PC-3 (cell line): ENCODE results near the gene RCSD1. TPM values are rescaled to one million over a fixed set of nuclear protein-coding genes. Genes with fewer than 3 reads are reported as not detected.

Experiments
- ATAC-seq: fragments of 200-7000 bp; cut with Tn5 transposase; 2 replicates; pipeline ENCODE4 v1.9.1; 2020; ENCODE audit warnings: mild to moderate bottlenecking, moderate library complexity
- Bru-seq: library from RNA; stranded (reverse); fragments of 400-500 nt; gene quantifications from one replicate; lab custom pipeline; 2021; lab: Mats Ljungman, UMichigan
- BruChase-seq, 2 experiments: library from RNA; stranded (reverse); fragments of 400-500 nt; gene quantifications; one replicate each; lab custom pipeline; 2021; lab: Mats Ljungman, UMichigan
- BruUV-seq: library from RNA; stranded (reverse); fragments of 400-500 nt; replicated peaks from 2 replicates; lab custom pipeline; 2021; lab: Mats Ljungman, UMichigan
- CTCF ChIA-PET: fragments of 300-600 bp; sonication (Branson Sonifier 250); formaldehyde crosslinking; loops from one replicate; lab custom pipeline; 2022; ENCODE audit warnings: antibody characterized with exemption; lab: Charles Lee
- POLR2A ChIA-PET: fragments of 300-600 bp; sonication (Branson Sonifier 250); formaldehyde crosslinking; loops from one replicate; lab custom pipeline; 2022; ENCODE audit warnings: antibody characterized with exemption; ENCODE audit not compliant: unreplicated experiment; lab: Charles Lee
- DNase-seq: peaks from one replicate; pipeline ENCODE4 v3.0.0-alpha.2; 2015
- H2AFZ ChIP-seq: fragments of 300-600 bp; sonication (generic); 2 replicates; pipeline ENCODE4 v1.6.0; 2016; ENCODE audit warnings: antibody characterized with exemption, low read length
- H3F3A ChIP-seq: fragments of 300-600 bp; sonication (generic); one replicate; pipeline ENCODE4 v1.6.0; 2017; ENCODE audit warnings: antibody characterized with exemption, low read length, control low read depth, mild to moderate bottlenecking; ENCODE audit not compliant: unreplicated experiment
- H3K27ac ChIP-seq: fragments of 300-600 bp; sonication (generic); 2 replicates; pipeline ENCODE4 v1.5.1; 2016; ENCODE audit warnings: mild to moderate bottlenecking, low read length
- H3K27me3 ChIP-seq: fragments of 300-600 bp; sonication (generic); 2 replicates; pipeline ENCODE4 v1.6.1; 2016; ENCODE audit warnings: low read length, mixed read lengths
- H3K36me3 ChIP-seq: fragments of 300-600 bp; sonication (generic); 2 replicates; pipeline ENCODE4 v1.6.1; 2016; ENCODE audit warnings: low read depth, mixed run types, low read length, mixed read lengths
- H3K4me1 ChIP-seq: fragments of 300-600 bp; sonication (generic); 2 replicates; pipeline ENCODE4 v1.5.1; 2016; ENCODE audit warnings: low read length; ENCODE audit not compliant: insufficient read depth
- H3K4me2 ChIP-seq: fragments of 300-600 bp; sonication (generic); 2 replicates; pipeline ENCODE4 v1.6.0; 2016; ENCODE audit warnings: low read length
- H3K4me3 ChIP-seq: fragments of 300-600 bp; sonication (generic); 2 replicates; pipeline ENCODE4 v1.5.1; 2016; ENCODE audit warnings: mild to moderate bottlenecking, low read length, mixed read lengths
- H3K79me2 ChIP-seq: fragments of 300-600 bp; sonication (generic); 2 replicates; pipeline ENCODE4 v1.6.1; 2017; ENCODE audit warnings: low read length, mixed read lengths
- H3K9ac ChIP-seq: fragments of 300-600 bp; sonication (generic); 2 replicates; pipeline ENCODE4 v1.6.0; 2016; ENCODE audit warnings: mild to moderate bottlenecking, low read length
- H3K9me2 ChIP-seq: fragments of 300-600 bp; sonication (generic); replicated peaks from 2 replicates; pipeline ENCODE4 v1.6.1; 2016; ENCODE audit warnings: mixed run types, low read length, mixed read lengths
- H3K9me3 ChIP-seq: fragments of 300-600 bp; sonication (generic); 2 replicates; pipeline ENCODE4 v1.6.1; 2016; ENCODE audit warnings: low read length, mixed read lengths
- H4K20me1 ChIP-seq: fragments of 300-600 bp; sonication (generic); 2 replicates; pipeline ENCODE4 v1.6.1; 2016; ENCODE audit warnings: low read length, mixed read lengths
- CTCF ChIP-seq: fragments of 300-600 bp; sonication (generic); conservative IDR thresholded peaks from 2 replicates; pipeline ENCODE4 v1.5.1; 2017; ENCODE audit warnings: antibody characterized with exemption, low read depth, mild to moderate bottlenecking, low read length
- EZH2 ChIP-seq: fragments of 300-600 bp; sonication (generic); IDR thresholded peaks from one replicate; pipeline ENCODE4 v1.6.1; 2017; ENCODE audit warnings: antibody characterized with exemption, mild to moderate bottlenecking, low read length; ENCODE audit not compliant: unreplicated experiment
- EZH2phosphoT487 ChIP-seq: fragments of 300-600 bp; sonication (generic); IDR thresholded peaks from 2 replicates; pipeline ENCODE4 v1.6.1; 2018; ENCODE audit warnings: mild to moderate bottlenecking, antibody characterized with exemption, low read length, borderline replicate concordance
- intact Hi-C: fragments of 100-400 bp; cut with micrococcal nuclease; formaldehyde crosslinking; loops from 2 replicates; pipeline ENCODE4 v1.9.0; 2023
- long read RNA-seq: library from polyadenylated mRNA; unstranded; transcript quantifications from one replicate; pipeline ENCODE4 v2.0.0, GENCODE V29; 2021; ENCODE audit not compliant: unreplicated experiment
- total RNA-seq: library from RNA; depleted of rRNA; stranded (reverse); fragments of >200 nt; gene quantifications from 2 replicates; pipeline ENCODE4 v1.2.3, GENCODE V29; 2014; rRNA removed

The RCSD1 gene
- total RNA-seq = not detected in 2 replicates
- percentile 3 among the genes with signal in this experiment for Bru-seq, nascent RNA
- percentile 8 among the genes with signal in this experiment for BruChase-seq, experiment 1, labeled RNA remaining after a 6-hour chase
- BruChase-seq, experiment 2, labeled RNA remaining after a 2-hour chase = percentile 13 among the genes with signal in this experiment
- long read RNA-seq = 0 reads

- intact Hi-C loops = no loop called here
- POLR2A ChIA-PET = no interaction called here
- BruUV-seq = no TSS peak
Observed at GRCh38 chr1:167629681-167630567, at the start of gene RCSD1. RCSD1 (plus strand) TSS chr1:167630232; CDS start chr1:167630424, 192 bp downstream.

GRCh38 chr1:167582064-167582463, 48.0 kb upstream of the RCSD1 start:
- DNase-seq = no peak
- H3K9me3 ChIP-seq = no peaks in the 10 kb centered on the region
- no peak overlapping the region for H3K4me3 ChIP-seq
- no peaks in the 10 kb centered on the region for H3K79me2 ChIP-seq
- ChIA-PET POLR2A (no interaction called here), CTCF (interaction anchor here (0.5 to 0.6 kb wide), 2 partner anchors 180 to 241 kb away, joined by 6 to 7 read pairs; no protein-coding TSS in a partner anchor)
- H3K4me1 ChIP-seq = no peaks in the 10 kb centered on the region
- intact Hi-C loops = no loop called here
- H3K4me2 ChIP-seq = no peak overlapping the region
- TF ChIP-seq EZH2 = no peak
- no TSS peak for BruUV-seq
- H3K9ac ChIP-seq = no peak overlapping the region
- H3K9me2 ChIP-seq = no peaks in the 10 kb centered on the region
- no peak for ATAC-seq
- H2AFZ ChIP-seq = no peak overlapping the region
- H3K36me3 ChIP-seq = no peaks in the 10 kb centered on the region
- peaks cover 71% of the 10 kb centered on the region for H3K27me3 ChIP-seq
- H3F3A ChIP-seq = no peaks in the 10 kb centered on the region
- H4K20me1 ChIP-seq = no peaks in the 10 kb centered on the region
- H3K27ac ChIP-seq = no peak overlapping the region

More at GRCh38 chr1:167629681-167630567, at the start of gene RCSD1:
- H3K4me3 ChIP-seq = peak within 1 kb of the TSS; percentile 50
- no peaks in the 10 kb centered on the region for H3K9me2 ChIP-seq
- H3K9ac ChIP-seq = no peak within 1 kb of the TSS
- H3K4me2 ChIP-seq = peak within 1 kb of the TSS; percentile 76
- CTCF ChIA-PET = no interaction called here
- H3K36me3 ChIP-seq = no peaks in the 10 kb centered on the region
- peaks cover 55% of the 10 kb centered on the region for H3K27me3 ChIP-seq
- peaks cover 18% of the 10 kb centered on the region; the same call in 1 of the 2 replicates for H3K4me1 ChIP-seq
- DNase-seq (no peak), ATAC-seq (0 out of 2 replicates have a peak, but pooled peaks have one; percentile 11)
- H3K9me3 ChIP-seq = no peaks in the 10 kb centered on the region
- peak; percentile 49; the same call in 1 of the 2 replicates for TF ChIP-seq EZH2phosphoT487
- TF ChIP-seq EZH2 = peak; percentile 95
- no peak for TF ChIP-seq CTCF
- peak within 1 kb of the TSS; percentile 62 for H2AFZ ChIP-seq
- no peaks in the 10 kb centered on the region for H3K79me2 ChIP-seq
- H3F3A ChIP-seq = no peaks in the 10 kb centered on the region
- no peak within 1 kb of the TSS for H3K27ac ChIP-seq
- no peaks in the 10 kb centered on the region for H4K20me1 ChIP-seq

GRCh38 chr1:167582722-167583121, 47.3 kb upstream of the RCSD1 start:
- Histone ChIP-seq H2AFZ (no peak overlapping the region), H3K27me3 (peaks cover 72% of the 10 kb centered on the region), H3K36me3 (no peaks in the 10 kb centered on the region), H3K9ac (no peak overlapping the region), H3K79me2 (no peaks in the 10 kb centered on the region), H3K27ac (no peak overlapping the region), H3K9me3 (no peaks in the 10 kb centered on the region), H4K20me1 (no peaks in the 10 kb centered on the region), H3F3A (no peaks in the 10 kb centered on the region), H3K4me2 (no peak overlapping the region), H3K4me1 (no peaks in the 10 kb centered on the region), H3K9me2 (no peaks in the 10 kb centered on the region), H3K4me3 (no peak overlapping the region)
- no TSS peak for BruUV-seq
- intact Hi-C loops = no loop called here
- TF ChIP-seq CTCF (no peak), EZH2phosphoT487 (no peak), EZH2 (no peak)
- ATAC-seq (no peak), DNase-seq (no peak)
- ChIA-PET CTCF (interaction anchor here (0.5 kb wide), 1 partner anchor 240 kb away, joined by 7 read pairs; no protein-coding TSS in a partner anchor), POLR2A (no interaction called here)
